ENCODE results near the gene TUBB8.
"Not testable (repeated sequence)": the region's sequence is repeated elsewhere in the genome, so short reads cannot be mapped to it uniquely, and the experiment has no call there.

TUBB8 gene

DNA sequence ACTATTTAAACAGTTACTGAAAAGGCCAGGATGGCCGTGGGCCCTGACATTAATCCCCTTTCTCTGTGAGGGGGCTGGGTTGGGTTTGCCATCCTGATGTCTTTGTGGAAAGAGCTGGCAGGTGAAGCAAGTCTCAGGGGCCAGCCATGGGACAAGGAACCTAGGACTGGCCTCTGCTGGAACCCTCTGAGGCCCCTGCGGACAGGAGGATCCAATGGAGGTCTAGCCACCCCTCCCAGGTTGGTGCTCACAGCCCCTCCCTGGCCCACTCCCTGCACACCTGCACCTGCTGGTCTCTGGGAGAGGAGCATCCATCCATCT is 35.8 kb downstream of the TUBB8 start:
- not testable (repeated sequence) for DNase-seq

DNA sequence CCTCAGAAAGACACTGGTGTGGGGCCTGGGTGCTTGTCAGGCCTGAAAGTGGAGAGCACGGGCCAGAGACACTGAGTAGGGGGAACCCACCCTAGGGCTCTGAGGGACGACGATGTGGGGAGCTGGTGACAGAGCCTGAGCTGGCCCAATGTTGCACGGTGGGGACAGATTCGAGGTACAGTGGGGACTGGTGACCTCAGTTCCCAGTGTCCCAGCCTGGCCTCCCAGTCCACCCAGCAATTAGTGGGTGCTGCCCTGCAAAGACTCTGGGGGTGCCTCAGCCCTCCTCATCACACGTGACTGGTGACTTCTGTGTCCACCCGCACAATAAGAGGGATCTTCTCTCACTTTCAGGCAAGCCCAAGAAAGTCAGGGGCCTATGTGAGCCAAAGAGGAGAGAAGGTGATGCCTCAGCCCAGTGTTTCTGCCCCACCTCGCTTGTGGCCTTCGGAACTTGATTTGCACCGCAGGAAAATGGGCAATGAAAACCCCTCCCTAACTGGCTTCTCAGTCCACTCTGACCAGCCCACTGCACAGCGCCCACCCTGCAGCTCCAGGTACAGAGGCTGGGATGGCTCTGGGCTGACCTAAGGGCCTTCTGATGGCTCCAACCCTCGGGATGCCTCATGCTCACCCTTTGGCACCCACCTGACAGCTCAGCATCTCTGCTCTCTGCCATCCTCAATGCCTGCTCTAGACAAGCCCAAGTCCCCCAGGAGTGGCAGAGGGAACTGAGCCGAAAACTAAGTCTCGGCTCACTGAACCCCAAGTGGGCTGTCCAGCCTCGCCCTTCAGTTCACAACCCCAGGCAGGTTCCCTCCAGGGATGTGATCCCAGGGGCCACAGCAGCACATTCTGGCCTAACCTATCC is 36.4 kb downstream of the TUBB8 start:
- DNase-seq = not testable (repeated sequence)

DNA sequence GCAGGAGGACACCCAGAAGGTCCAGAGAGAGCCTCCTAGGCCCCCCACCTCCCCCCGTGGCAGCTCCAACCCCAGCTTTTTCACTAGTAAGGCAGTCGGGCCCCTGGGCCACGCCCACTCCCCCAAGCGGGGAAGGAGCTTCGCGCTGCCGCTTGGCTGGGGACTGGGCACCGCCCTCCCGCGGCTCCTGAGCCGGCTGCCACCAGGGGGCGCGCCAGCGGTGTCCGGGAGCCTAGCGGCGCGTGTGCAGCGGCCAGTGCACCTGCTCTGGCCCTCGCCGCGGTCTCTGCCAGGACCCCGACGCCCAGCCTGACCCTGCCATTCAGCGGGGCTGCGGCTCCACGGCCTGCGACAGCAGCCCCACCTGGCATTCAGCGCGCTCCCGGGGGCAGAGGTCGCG is 37.8 kb downstream of the TUBB8 start:
- not testable (repeated sequence) for DNase-seq

DNA sequence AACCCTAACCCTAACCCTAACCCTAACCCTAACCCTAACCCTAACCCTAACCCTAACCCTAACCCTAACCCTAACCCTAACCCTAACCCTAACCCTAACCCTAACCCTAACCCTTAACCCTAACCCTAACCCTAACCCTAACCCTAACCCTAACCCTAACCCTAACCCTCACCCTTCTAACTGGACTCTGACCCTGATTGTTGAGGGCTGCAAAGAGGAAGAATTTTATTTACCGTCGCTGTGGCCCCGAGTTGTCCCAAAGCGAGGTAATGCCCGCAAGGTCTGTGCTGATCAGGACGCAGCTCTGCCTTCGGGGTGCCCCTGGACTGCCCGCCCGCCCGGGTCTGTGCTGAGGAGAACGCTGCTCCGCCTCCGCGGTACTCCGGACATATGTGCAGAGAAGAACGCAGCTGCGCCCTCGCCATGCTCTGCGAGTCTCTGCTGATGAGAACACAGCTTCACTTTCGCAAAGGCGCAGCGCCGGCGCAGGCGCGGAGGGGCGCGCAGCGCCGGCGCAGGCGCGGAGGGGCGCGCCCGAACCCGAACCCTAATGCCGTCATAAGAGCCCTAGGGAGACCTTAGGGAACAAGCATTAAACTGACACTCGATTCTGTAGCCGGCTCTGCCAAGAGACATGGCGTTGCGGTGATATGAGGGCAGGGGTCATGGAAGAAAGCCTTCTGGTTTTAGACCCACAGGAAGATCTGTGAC is 38.7 kb downstream of the TUBB8 start:
- not testable (repeated sequence) for DNase-seq
